T1000 (cell line): ENCODE measurements around the gene FCGR1A.
"Not testable (repeated sequence)": the region's sequence is repeated elsewhere in the genome, so short reads cannot be mapped to it uniquely, and the experiment has no call there.

Experiments used
- DNase-seq: peaks from one replicate; lab custom pipeline; 2025; ENCODE audit warnings: mixed read lengths; lab: John Stamatoyannopoulos, UW

FCGR1A gene

GRCh38 chr1:149782600-149782999 is at the start of gene FCGR1A:
TSS of gene FCGR1A (plus strand) at chr1:149782694. CDS start at chr1:149782744, 50 bp downstream.
- not testable (repeated sequence) for DNase-seq

GRCh38 chr1:149732781-149733180 is 49.7 kb upstream of the FCGR1A start:
- DNase-seq = not testable (repeated sequence)

- DNase-seq = not testable (repeated sequence)
Measured at GRCh38 chr1:149734692-149735091, 47.8 kb upstream of the FCGR1A start.

GRCh38 chr1:149740148-149740581 is 42.3 kb upstream of the FCGR1A start:
- not testable (repeated sequence) for DNase-seq

GRCh38 chr1:149740590-149741230 is 41.8 kb upstream of the FCGR1A start:
- DNase-seq = not testable (repeated sequence)

- not testable (repeated sequence) for DNase-seq
Measured at GRCh38 chr1:149741914-149742313, 40.6 kb upstream of the FCGR1A start.

GRCh38 chr1:149746463-149747356 is 35.8 kb upstream of the FCGR1A start:
- DNase-seq = not testable (repeated sequence)

- not testable (repeated sequence) for DNase-seq
Measured at GRCh38 chr1:149747359-149748143, 34.9 kb upstream of the FCGR1A start.

- not testable (repeated sequence) for DNase-seq
Measured at GRCh38 chr1:149748144-149748500, 34.4 kb upstream of the FCGR1A start.

GRCh38 chr1:149750562-149750961 is 31.9 kb upstream of the FCGR1A start:
- DNase-seq = not testable (repeated sequence)

GRCh38 chr1:149752186-149752585 is 30.3 kb upstream of the FCGR1A start:
- not testable (repeated sequence) for DNase-seq

GRCh38 chr1:149753466-149753865 is 29.0 kb upstream of the FCGR1A start:
- not testable (repeated sequence) for DNase-seq

GRCh38 chr1:149755294-149755693 is 27.2 kb upstream of the FCGR1A start:
- DNase-seq = not testable (repeated sequence)

- not testable (repeated sequence) for DNase-seq
Measured at GRCh38 chr1:149762294-149762693, 20.2 kb upstream of the FCGR1A start.

GRCh38 chr1:149764087-149764800 is 18.2 kb upstream of the FCGR1A start:
- DNase-seq = not testable (repeated sequence)

GRCh38 chr1:149766241-149766640 is 16.3 kb upstream of the FCGR1A start:
- DNase-seq = not testable (repeated sequence)

GRCh38 chr1:149769216-149769615 is 13.3 kb upstream of the FCGR1A start:
- not testable (repeated sequence) for DNase-seq

GRCh38 chr1:149770661-149771060 is 11.8 kb upstream of the FCGR1A start:
- DNase-seq = not testable (repeated sequence)

GRCh38 chr1:149771653-149772425 is 10.7 kb upstream of the FCGR1A start:
- DNase-seq = not testable (repeated sequence)

GRCh38 chr1:149775510-149776147 is 6.9 kb upstream of the FCGR1A start:
- not testable (repeated sequence) for DNase-seq
